Caki2 (cell line): ENCODE data around the gene CYP2W1. TPM values are rescaled to one million over a fixed set of nuclear protein-coding genes. Genes with fewer than 3 reads are reported as not detected.
"Not testable (repeated sequence)": the region's sequence is repeated elsewhere in the genome, so short reads cannot be mapped to it uniquely, and the experiment has no call there.

Experiments used
- DNase-seq: peaks from one replicate; pipeline ENCODE4 v3.0.0-alpha.2; 2015; ENCODE audit warnings: low read depth
- in situ Hi-C: cut with HindIII; loops from 2 replicates; pipeline ENCODE4 v1.10.0; 2016; ENCODE audit warnings: low sequenced_read_pairs, low pct_unique_long_range_greater_than_20kb, mixed read lengths
- total RNA-seq: library from RNA; depleted of rRNA; stranded (reverse); fragments of >200 nt; shearing (Covaris generic); gene quantifications from 2 replicates; pipeline ENCODE4 v1.2.3, GENCODE V29; 2014; ENCODE audit warnings: low replicate concordance

Gene CYP2W1
- total RNA-seq, 1 experiment from 2014 or later, result not detected

DNA sequence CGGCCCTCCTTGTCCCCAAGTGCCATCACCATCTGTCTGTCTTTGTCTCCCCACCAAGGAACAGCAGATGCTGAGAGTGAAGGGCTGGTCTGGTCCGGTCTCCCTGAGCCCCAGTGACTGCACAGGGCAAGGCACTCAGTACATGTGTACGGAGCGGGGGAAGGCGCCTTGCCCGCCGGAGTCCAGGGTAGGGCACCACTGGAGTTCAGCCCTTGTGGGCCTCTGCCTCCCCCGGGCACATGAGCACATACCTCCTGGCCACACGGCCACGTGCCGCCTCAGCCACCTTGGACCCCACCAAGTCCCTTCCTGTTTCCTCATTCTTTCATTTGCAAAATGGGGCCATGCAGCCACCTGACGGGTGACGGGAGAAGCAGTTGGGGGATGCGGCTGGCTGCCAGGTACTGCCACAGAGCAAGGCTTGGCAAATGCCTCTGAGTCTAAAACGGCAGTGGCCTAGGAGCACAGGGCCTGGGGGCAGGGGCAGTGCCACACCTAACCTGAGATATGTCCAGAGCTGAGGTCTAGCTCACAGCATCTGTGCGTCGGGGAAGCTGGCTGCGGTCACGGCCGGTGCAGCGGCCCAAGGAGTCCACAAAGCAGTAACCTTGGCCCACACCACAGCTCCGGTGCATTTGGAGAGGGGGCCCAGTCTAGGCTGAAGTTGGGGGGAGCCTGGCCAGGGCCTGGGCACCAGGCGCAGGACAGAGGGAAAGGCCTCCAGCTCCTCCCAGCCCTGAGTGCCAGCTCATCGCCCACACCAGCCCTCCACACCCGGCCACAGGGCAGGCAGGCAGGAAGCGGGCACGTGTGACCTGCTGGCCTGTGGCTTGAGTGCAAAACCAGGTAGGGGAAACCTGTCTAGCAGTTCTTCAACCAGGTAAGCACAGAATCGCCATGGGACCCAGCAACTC lies 33.7 kb upstream of the CYP2W1 start:
- in situ Hi-C loops, result no loop called here
- no peak for DNase-seq

DNA sequence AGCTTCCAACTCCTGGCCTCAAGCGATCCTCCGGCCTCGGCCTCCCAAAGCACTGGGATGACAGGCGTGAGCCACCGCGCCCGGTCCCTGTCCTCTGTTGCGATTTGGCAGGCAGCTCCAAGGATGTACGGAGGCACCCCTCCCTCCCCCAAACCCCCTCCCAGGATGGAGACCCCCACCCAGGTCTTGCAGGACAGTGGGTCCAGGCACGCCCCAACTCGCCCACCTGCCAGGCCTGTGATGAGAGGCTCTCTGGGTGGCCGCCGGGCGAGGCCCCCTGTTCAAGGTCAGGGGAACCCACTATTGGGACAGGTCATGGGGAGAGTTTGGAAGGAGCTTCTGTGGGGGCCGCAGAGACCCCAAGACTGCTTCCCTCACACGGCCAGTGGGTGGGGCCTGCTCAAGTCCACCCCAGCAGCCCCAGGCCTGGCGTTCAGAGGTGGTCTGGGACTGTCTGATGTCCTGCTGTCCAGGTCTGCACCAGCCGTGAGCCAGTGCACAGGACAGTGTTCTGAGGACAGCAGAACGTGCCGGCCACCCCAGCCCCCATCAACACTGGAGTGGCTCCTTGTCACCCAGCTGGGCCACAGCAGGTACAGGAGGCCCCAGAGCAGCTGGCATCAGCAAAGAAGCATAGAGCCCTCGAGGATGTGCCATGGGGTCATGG lies 31.0 kb upstream of the CYP2W1 start:
- DNase-seq, result no peak
- in situ Hi-C loops, result no loop called here

DNA sequence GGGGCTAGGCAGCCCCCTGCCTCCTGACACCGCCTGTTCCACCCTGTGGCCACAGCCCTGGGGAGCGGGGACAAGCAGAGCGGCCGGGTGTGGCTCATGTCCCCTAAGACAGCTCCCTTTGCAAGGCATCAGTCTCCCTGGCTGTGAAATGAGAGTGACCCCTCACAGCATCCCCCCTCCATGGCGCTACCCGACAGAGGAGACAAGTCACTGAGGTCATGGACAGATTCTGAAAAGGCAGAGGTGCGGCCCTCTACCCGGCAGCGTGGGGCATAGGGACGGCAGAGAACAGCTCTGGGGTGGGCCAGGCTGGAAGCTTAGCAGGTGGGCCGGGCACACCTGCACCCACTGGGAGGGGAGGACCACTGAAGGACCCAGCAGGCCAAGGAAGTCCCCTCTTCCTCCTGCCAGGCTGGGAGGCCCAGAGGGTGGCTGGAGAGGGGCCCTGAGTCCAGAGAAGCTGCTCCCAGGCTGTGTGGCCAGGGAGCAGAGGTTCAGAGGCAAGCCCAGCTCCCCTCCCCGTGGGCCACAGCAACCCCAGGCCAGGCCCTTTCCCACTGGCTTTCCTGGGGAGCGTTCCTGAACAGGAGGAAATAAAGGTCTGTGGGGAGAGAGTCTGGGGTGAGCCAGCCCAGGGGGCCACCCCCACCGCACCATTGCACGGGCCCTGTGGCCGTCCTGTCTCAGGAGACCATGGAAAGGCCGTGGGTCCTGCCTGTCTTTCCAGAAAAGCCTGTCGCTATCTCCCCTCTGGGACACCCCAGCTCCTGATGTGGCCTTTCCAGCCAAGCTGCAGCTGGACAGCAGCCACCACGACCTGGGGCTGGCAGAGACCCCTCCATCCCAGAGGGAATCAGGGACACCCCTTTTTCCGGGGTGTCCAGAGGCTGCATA lies 30.2 kb upstream of the CYP2W1 start:
- no peak for DNase-seq
- in situ Hi-C loops, result no loop called here

DNA sequence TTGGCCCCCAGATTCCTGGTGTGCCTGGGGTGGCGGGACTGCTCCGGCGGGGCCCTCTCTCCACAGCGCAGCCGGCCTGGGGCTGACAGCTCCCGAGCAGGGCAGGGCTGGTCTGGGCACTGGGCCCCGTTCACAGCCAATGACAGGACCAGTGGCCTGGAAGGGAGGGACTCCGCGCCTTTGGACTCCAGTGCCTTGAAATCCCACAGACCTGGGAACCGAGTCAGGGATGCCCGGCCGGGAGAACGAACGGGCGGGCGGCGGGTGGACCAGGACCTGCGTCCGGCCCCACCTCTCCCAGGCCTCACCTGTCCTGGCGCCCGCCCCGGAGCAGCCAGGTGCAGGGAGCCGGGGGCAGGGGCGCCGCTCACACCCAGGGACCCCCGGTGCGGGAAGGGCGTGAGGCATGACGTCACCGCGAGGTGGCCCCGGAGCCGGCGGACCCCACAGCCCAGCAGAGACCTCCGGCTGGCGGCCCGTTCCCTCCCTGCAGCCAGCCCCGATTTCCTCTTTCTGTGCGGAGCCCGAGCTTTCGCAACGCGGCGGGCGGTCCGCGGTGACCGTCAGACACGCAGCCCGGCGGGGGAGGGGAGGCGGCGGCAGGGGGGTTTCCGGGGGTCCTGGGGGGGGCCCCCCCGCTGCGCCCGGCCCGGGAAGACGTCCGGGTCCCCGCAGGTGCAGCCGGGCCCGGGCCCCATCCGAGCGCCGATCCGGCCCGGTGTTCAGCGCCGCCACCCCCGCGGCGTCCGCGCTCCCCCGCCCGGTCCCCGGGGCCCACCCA lies 29.2 kb upstream of the CYP2W1 start:
- in situ Hi-C loops, result no loop called here
- no peak for DNase-seq

DNA sequence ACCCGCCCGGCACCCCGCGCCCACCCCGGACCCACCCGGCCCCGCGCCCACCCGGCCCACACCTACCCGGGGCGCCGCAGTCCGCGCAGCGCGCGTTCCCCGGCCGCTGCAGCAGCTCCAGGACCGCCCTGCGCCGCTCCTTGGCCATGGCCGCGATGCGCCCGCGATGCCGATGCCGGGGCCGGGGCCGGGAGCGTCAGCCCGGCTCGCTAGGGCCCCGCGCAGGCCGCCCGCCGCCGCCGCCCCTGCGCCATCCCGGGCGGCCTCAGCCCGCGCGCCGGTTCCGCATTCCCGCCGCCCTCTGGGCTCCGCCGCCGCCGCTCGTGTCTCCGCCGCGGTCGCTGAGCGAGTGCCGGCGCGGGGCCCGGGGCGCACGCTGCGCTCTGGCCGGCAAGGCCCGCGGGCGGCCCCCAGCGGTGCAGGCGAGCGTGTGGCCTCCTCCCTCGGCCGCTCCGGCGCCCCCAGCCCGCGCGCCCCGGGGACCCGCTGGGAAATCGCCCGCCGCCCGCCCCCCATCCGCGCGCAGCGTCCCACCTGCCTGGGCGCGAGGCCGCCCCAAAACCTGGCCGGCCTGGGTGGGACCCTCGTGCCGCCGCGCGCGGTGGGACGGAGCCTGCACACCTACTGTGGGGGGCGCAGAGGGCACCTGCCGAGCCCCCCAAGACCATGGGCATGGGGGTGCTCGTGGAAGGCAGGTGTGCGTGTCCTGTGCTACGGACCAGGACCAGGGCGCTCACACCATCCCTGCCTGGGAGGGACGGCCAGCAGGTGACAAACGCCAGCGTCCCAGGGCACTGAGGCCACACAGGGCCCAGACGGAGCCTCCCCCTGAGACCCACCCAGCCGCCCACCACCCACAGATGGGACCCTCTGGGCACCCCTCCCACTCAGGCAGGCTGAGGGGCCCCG lies 28.4 kb upstream of the CYP2W1 start, which contains the start of gene ADAP1:
ADAP1 (minus strand) TSS at position 351 of the 909 bp plus-strand sequence; CDS start at position 148, 203 bp downstream.
- in situ Hi-C loops, result no loop called here
- DNase-seq, result no peak

DNA sequence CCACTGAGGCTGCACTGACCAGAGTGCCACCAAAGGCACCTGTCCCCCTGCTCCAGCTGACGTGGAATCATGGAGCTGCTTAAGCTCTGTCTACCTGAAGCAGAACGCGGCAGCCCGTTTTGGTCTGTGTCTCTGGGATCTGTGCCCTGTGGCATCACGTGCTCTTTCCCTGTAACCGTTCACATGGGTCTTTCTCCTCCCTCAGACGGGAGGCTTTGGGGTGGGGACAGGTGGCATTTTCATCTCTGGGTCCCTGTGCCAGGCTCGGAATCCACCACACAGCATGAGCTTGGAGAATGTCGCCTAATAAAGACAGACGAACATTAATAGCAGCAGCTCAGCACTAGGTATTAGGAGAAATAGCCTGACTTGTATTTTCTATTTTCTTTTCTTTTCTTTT lies 26.9 kb upstream of the CYP2W1 start:
- DNase-seq, result no peak
- in situ Hi-C loops, result no loop called here

DNA sequence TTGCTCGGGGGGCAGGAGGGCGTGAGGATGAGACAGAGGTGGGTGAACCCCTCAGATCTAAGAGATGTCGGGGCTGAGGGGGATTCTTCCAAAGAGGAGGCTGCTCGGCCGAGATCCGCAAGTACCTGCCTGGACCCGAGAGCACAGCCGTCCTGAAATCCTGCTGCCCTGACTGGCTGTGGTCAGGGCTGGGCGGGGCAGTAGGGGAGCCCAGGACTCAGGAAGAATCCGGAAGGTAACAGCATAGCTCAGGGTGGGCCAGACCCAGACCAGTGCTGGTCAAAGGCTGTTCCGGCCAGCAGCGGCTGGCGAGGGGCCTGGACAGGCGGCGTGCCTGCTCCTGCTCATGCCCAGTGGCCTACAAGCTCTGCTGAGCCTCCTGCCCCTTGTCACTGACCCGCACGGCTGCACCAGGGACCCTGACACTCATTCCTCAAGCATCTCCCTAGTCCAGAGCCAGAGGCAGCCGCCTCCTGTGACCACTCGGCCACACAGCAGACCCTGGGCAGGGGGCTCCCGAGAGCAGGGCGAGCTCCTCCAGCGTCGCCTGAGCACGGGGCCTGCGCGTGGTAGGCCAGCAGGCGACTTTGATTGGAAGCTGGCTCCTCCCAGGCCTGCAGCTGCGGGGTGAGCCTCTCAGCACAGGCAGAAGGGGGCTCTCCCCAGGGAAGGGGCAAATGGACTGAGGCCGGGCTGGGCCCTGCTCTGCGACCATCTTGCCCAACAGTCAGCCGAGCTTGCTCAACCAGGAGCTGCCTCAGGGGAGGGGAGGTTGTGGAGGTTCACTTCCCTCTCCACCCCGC lies 25.4 kb upstream of the CYP2W1 start:
- no peak for DNase-seq
- in situ Hi-C loops, result no loop called here

DNA sequence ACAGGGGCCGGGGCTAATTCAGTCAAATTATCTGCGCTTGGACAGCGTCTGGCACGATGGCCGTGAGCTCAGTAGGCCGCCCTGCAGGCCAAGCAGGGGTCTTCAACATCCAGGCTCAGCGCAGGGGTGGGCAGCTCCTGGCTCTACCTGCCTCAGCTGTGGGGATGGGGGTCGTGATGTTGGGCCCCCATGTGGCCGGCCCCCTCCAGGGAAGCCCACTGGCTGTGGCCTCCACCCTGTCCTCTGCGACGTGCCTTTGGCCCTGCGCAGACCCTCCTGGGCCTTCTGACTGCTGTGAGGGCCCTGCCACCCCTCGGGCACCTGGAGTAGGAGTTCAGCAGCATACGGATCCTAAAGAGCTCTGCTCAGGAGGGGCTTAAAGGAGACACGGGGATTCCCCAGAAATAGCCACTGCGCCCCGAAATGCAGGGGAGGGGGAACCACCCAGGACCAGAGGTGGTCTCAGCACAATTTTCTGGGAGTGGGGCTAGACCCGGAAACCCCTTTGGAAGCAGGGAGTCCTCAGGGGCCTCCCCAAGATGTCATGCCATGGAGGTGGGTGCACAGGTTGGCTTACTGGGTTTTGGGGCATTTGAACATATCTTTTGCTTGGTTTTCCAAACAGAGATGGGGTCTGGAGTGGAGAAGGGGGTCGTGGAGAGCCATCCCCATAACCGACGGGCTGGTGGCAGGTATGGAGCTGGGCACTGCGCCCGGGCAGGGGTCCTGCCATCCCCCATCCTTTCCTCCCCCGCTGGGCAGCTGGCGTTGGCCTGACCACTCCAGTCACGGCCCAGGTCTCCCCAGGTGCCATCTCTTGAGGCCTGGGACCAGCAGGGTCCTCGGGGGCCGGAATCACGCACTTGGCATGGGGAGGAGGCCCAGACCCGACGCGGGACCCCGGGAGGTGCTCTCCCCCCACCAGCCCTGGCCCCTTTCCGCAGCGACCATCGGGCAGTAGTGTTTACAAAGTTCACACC lies 24.5 kb upstream of the CYP2W1 start:
- in situ Hi-C loops, result no loop called here
- no peak for DNase-seq

DNA sequence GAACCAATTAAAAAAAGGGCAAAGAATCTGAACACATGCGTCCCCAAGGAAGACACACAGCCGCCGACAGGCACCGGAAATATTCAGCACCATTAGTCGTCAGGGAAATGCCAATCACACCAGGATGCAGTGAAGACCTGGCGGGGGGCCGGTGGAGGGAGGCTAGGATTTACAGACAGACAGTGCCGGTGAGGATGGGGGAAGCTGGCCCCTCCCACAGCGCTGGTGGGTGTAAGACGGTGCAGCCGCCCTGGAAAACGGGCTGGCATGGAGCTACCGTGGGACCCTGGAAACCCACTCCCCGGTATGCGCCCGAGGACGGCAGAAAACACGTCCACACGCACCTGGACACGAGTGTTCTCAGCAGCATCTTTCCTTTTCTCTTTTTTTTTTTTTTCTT lies 23.7 kb upstream of the CYP2W1 start:
- in situ Hi-C loops, result no loop called here

DNA sequence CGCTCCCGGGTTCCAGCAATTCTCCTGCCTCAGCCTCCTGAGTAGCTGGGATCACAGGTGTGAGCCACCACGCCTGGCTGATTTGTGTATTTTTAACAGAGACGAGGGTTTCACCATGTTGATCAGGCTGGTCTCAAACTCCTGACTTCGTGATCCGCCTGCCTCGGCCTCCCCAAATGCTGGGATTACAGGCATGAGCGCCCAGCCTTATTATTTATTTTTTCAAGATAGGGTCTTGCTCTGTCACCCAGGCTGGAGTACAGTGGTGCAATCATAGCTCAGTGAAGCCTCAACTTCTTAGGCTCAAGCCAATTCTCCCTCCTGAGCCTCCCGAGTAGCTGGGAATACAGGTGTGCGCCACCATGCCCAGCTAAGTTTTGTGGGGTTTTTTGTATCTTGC lies 23.2 kb upstream of the CYP2W1 start:
- in situ Hi-C loops, DNase-seq: not testable (repeated sequence)

More for the DNA sequence above, 23.7 kb upstream of the CYP2W1 start:
- DNase-seq, result no peak

DNA sequence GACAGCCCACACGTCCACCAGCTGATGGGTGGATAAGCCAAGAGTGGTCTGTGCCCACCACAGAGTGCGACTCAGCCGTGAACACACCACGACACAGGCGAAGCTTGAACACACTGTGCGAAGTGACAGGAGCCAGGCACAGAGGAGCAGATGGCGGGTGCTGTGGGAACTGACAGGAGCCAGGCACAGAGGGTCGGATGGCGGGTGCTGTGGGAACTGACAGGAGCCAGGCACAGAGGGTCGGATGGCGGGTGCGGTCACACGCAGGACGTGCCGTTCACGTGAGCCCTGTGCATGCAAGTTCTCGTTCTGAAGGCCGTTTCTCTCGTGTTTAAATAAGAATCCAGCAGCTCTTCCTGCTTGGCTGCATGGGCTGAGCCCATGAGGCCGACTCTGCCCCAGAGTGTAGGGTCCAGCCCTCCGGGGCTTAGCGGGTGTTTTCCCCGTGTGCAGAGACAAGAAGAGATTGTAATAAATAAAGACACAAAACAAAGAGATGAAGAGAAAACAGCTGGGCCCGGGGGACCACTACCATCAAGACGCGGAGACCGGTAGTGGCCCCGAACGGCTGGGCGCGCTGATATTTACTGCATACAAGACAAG lies 22.6 kb upstream of the CYP2W1 start:
- DNase-seq, result no peak
- in situ Hi-C loops, result no loop called here

DNA sequence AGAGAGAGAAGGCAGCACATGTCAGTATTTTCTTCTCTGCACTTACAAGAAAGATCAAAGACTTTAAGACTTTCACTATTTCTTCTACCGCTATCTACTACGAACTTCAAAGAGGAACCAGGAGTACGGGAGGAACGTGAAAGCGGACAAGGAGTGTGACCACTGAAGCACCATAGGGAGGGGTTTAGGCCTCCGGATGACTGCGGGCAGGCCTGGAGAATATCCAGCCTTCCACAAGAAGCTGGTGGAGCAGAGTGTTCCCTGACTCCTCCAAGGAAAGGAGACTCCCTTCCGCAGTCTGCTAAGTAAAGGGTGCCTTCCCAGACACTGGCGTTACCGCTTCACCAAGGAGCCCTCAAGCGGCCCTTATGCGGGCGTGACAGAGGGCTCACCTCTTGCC lies 22.0 kb upstream of the CYP2W1 start:
- in situ Hi-C loops, DNase-seq: not testable (repeated sequence)

DNA sequence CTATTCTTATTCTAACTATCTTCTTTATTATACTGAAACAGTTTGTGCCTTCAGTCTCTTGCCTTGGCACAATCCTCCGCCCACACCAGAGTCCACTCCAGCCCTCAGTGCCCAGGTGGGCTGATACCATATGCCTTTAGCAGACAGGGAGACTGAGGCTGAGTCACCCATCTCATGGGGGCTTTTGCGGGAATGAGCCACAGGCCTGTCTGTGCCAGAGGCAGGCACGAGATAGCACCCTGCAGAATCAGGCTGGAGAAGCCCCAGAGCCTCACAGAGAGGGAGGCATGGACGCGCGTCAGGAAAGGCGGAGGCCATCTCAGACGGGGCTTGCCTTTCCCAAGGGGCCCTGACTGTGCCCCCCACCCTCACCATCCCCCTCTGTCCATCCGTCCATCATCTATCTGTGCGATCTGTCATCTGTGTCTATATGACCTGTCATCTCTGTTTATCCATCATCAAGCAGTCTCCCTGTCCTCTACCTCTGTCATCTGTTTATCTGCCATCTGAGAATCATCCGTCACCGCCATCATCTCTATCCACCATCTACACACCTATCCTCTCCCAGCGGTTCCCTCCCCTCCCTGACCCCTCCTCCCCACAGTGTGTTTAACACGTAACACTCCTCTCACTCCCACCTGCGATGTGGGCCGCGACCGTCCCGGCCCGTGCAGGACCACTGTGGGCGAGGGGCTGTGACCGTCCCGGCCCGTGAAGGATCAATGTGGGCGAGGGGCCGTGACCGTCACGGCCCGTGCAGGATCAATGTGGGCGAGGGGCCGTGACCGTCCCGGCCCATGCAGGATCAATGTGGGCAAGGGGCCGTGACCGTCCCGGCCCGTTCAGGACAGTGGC lies 21.2 kb upstream of the CYP2W1 start:
- in situ Hi-C loops, result no loop called here
- DNase-seq, result no peak
